HAP-1 (cell line): ENCODE measurements around the gene MLLT3.

ENCODE experiments used
- DNase-seq, 2 experiments: peaks; one replicate each; pipeline ENCODE4 v3.0.0-alpha.2; 2016 to 2020; ENCODE audit warnings: low spot score in 2 of 2
- H3K27me3 ChIP-seq: fragments of 250-450 bp; sonication (Bioruptor Pico); 2 replicates; pipeline ENCODE4 v1.5.1; 2020; ENCODE audit warnings: low read depth, mild to moderate bottlenecking, moderate library complexity
- H3K36me3 ChIP-seq: fragments of 250-450 bp; sonication (Bioruptor Pico); replicated peaks from 2 replicates; pipeline ENCODE4 v1.5.1; 2020; ENCODE audit warnings: mild to moderate bottlenecking
- H3K4me1 ChIP-seq: fragments of 250-450 bp; sonication (Bioruptor Pico); 2 replicates; pipeline ENCODE4 v1.5.1; 2020; ENCODE audit warnings: mild to moderate bottlenecking
- H3K4me3 ChIP-seq: fragments of 250-450 bp; sonication (Bioruptor Pico); 2 replicates; pipeline ENCODE4 v1.5.1; 2020; ENCODE audit warnings: mild to moderate bottlenecking, moderate library complexity
- H3K9me3 ChIP-seq: fragments of 250-450 bp; sonication (Bioruptor Pico); 2 replicates; pipeline ENCODE4 v1.5.1; 2020; ENCODE audit warnings: mild to moderate bottlenecking, moderate library complexity
- in situ Hi-C: fragments of 300-500 bp; cut with MboI; formaldehyde crosslinking; loops from 3 replicates; pipeline ENCODE4 v1.14.3; 2020; ENCODE audit warnings: low sequenced_read_pairs, inconsistent platforms, mixed read lengths

The MLLT3 gene

GRCh38 chr9:20476912-20477521 is 145.3 kb downstream of the MLLT3 start:
- H3K4me1 ChIP-seq: peaks cover 17% of the 10 kb centered on the region
- in situ Hi-C loops: no loop called here
- no peaks in the 10 kb centered on the region for H3K27me3 ChIP-seq
- H3K4me3 ChIP-seq: no peak overlapping the region
- DNase-seq: peak in 1 of 2 experiments; percentile 15
- H3K36me3 ChIP-seq: no peaks in the 10 kb centered on the region
- no peaks in the 10 kb centered on the region for H3K9me3 ChIP-seq

- no peaks in the 10 kb centered on the region for H3K36me3 ChIP-seq
- H3K27me3 ChIP-seq: no peaks in the 10 kb centered on the region
- in situ Hi-C loops: no loop called here
- no peaks in the 10 kb centered on the region for H3K9me3 ChIP-seq
- DNase-seq: no peak
- no peak overlapping the region for H3K4me3 ChIP-seq
- H3K4me1 ChIP-seq: peaks cover 17% of the 10 kb centered on the region
Measured at GRCh38 chr9:20474496-20474895, 147.8 kb downstream of the MLLT3 start.

GRCh38 chr9:20473515-20474013 is 148.7 kb downstream of the MLLT3 start:
- Histone ChIP-seq H3K4me1 (peaks cover 17% of the 10 kb centered on the region), H3K27me3 (no peaks in the 10 kb centered on the region), H3K9me3 (no peaks in the 10 kb centered on the region), H3K36me3 (no peaks in the 10 kb centered on the region), H3K4me3 (no peak overlapping the region)
- no peak for DNase-seq
- in situ Hi-C loops: no loop called here

- in situ Hi-C loops: no loop called here
- H3K4me1 ChIP-seq: peaks cover 6% of the 10 kb centered on the region
Measured at GRCh38 chr9:20472342-20473045, 149.8 kb downstream of the MLLT3 start.

GRCh38 chr9:20466328-20467008 is 155.8 kb downstream of the MLLT3 start:
- Histone ChIP-seq H3K36me3 (no peaks in the 10 kb centered on the region), H3K9me3 (no peaks in the 10 kb centered on the region), H3K4me1 (peaks cover 3% of the 10 kb centered on the region), H3K4me3 (no peak overlapping the region), H3K27me3 (peaks cover 6% of the 10 kb centered on the region; the same call in 1 of the 2 replicates)
- in situ Hi-C loops: no loop called here
- no peak for DNase-seq

More at GRCh38 chr9:20472342-20473045, 149.8 kb downstream of the MLLT3 start:
- peaks cover 3% of the 10 kb centered on the region; the same call in 1 of the 2 replicates for H3K27me3 ChIP-seq
- H3K36me3 ChIP-seq: no peaks in the 10 kb centered on the region
- H3K4me3 ChIP-seq: no peak overlapping the region
- no peaks in the 10 kb centered on the region for H3K9me3 ChIP-seq
- no peak for DNase-seq

- H3K4me3 ChIP-seq: no peak overlapping the region
- in situ Hi-C loops: no loop called here
- H3K4me1 ChIP-seq: peaks cover 3% of the 10 kb centered on the region
- no peaks in the 10 kb centered on the region for H3K9me3 ChIP-seq
- no peaks in the 10 kb centered on the region for H3K36me3 ChIP-seq
- peaks cover 6% of the 10 kb centered on the region; the same call in 1 of the 2 replicates for H3K27me3 ChIP-seq
- DNase-seq: no peak
Measured at GRCh38 chr9:20464242-20464641, 158.1 kb downstream of the MLLT3 start.

GRCh38 chr9:20463823-20464222 is 158.5 kb downstream of the MLLT3 start:
- in situ Hi-C loops: no loop called here

GRCh38 chr9:20462410-20462809 is 159.9 kb downstream of the MLLT3 start:
- in situ Hi-C loops: no loop called here
- DNase-seq: no peak
- Histone ChIP-seq H3K4me1 (peaks cover 3% of the 10 kb centered on the region), H3K36me3 (no peaks in the 10 kb centered on the region), H3K4me3 (no peak overlapping the region), H3K9me3 (no peaks in the 10 kb centered on the region), H3K27me3 (peaks cover 3% of the 10 kb centered on the region; the same call in 1 of the 2 replicates)

More at GRCh38 chr9:20463823-20464222, 158.5 kb downstream of the MLLT3 start:
- Histone ChIP-seq H3K9me3 (no peaks in the 10 kb centered on the region), H3K4me1 (peaks cover 3% of the 10 kb centered on the region), H3K27me3 (peaks cover 6% of the 10 kb centered on the region; the same call in 1 of the 2 replicates), H3K36me3 (no peaks in the 10 kb centered on the region), H3K4me3 (no peak overlapping the region)
- DNase-seq: no peak

GRCh38 chr9:20447291-20447690 is 175.0 kb downstream of the MLLT3 start:
- Histone ChIP-seq H3K36me3 (no peaks in the 10 kb centered on the region), H3K4me3 (no peak overlapping the region), H3K4me1 (no peaks in the 10 kb centered on the region), H3K9me3 (no peaks in the 10 kb centered on the region), H3K27me3 (no peaks in the 10 kb centered on the region)
- no peak for DNase-seq
- in situ Hi-C loops: no loop called here

- in situ Hi-C loops: no loop called here
- Histone ChIP-seq H3K4me1 (no peaks in the 10 kb centered on the region), H3K4me3 (no peak overlapping the region), H3K27me3 (peaks cover 3% of the 10 kb centered on the region; the same call in 1 of the 2 replicates), H3K9me3 (no peaks in the 10 kb centered on the region), H3K36me3 (no peaks in the 10 kb centered on the region)
- DNase-seq: no peak
Measured at GRCh38 chr9:20446248-20446647, 176.1 kb downstream of the MLLT3 start.

- DNase-seq: no peak
- no peaks in the 10 kb centered on the region for H3K4me1 ChIP-seq
- H3K27me3 ChIP-seq: peaks cover 3% of the 10 kb centered on the region; the same call in 1 of the 2 replicates
- in situ Hi-C loops: no loop called here
- H3K9me3 ChIP-seq: no peaks in the 10 kb centered on the region
- no peaks in the 10 kb centered on the region for H3K36me3 ChIP-seq
- H3K4me3 ChIP-seq: no peak overlapping the region
Measured at GRCh38 chr9:20442461-20443319, 179.6 kb downstream of the MLLT3 start.

GRCh38 chr9:20441711-20442423 is 180.4 kb downstream of the MLLT3 start:
- Histone ChIP-seq H3K4me1 (no peaks in the 10 kb centered on the region), H3K36me3 (no peaks in the 10 kb centered on the region), H3K9me3 (no peaks in the 10 kb centered on the region), H3K4me3 (no peak overlapping the region), H3K27me3 (peaks cover 3% of the 10 kb centered on the region; the same call in 1 of the 2 replicates)
- in situ Hi-C loops: no loop called here
- no peak for DNase-seq

GRCh38 chr9:20441166-20441565 is 181.1 kb downstream of the MLLT3 start:
- H3K36me3 ChIP-seq: no peaks in the 10 kb centered on the region
- in situ Hi-C loops: no loop called here
- no peak overlapping the region for H3K4me3 ChIP-seq
- DNase-seq: no peak
- peaks cover 3% of the 10 kb centered on the region; the same call in 1 of the 2 replicates for H3K27me3 ChIP-seq
- no peaks in the 10 kb centered on the region for H3K4me1 ChIP-seq
- no peaks in the 10 kb centered on the region for H3K9me3 ChIP-seq
